Neural progenitor cell (in vitro differentiated cells): ENCODE results near the gene NPEPL1.

Experiments
- CTCF ChIP-seq: fragments of 200-600 bp; sonication (generic); IDR thresholded peaks from 2 replicates; pipeline ENCODE4 v1.5.1; 2017; ENCODE audit warnings: antibody characterized with exemption, mild to moderate bottlenecking
- EZH2 ChIP-seq: fragments of 200-600 bp; sonication (generic); IDR thresholded peaks from 2 replicates; pipeline ENCODE4 v1.6.1; 2017; ENCODE audit warnings: antibody characterized with exemption, mild to moderate bottlenecking, moderate library complexity
- EZH2phosphoT487 ChIP-seq: fragments of 200-600 bp; sonication (generic); IDR thresholded peaks from 2 replicates; pipeline ENCODE4 v1.6.1; 2017; ENCODE audit warnings: antibody characterized with exemption

DNA sequence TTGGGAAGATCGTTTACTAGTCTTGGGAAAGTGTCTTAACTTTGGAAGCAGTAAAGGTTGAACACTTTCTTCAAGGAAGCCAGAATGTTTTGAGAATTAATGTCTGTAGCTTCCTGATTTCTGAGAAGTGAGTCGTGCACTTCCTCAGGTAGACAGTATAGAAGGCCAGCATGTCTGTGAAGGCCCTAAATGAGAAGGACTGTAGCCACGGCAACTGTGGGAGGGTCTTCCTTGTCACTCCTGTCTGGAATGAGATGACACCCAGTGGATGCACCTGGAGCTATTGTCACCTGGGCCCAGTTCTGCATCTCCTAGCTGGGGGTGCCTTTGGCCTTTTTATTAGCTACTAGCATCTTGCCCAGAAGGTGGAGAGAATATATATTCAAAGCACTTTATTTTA lies 32.8 kb upstream of the NPEPL1 start:
- no peak for TF ChIP-seq CTCF
- no peak for TF ChIP-seq EZH2
- TF ChIP-seq EZH2phosphoT487: no peak
